Measurements from ENCODE around the gene RPS26.
"Not testable (repeated sequence)": the region's sequence is repeated elsewhere in the genome, so short reads cannot be mapped to it uniquely, and the experiment has no call there.

The RPS26 gene

GRCh38 chr12:56020423-56021184 is 21.1 kb upstream of the RPS26 start, which contains the start of gene IKZF4:
TSS of gene IKZF4 (plus strand) at chr12:56021043. CDS start at chr12:56021494, 451 bp downstream.
- no peak for DNase-seq (ENCODE audit: extremely low read depth in 1 of 2, low read depth in 1 of 2)

GRCh38 chr12:56021889-56022497 is 19.7 kb upstream of the RPS26 start:
- DNase-seq (ENCODE audit: extremely low read depth in 1 of 2, low read depth in 1 of 2): no peak

- no peak for DNase-seq (ENCODE audit: extremely low read depth in 1 of 2, low read depth in 1 of 2)
Measured at GRCh38 chr12:56028511-56029165, 13.1 kb upstream of the RPS26 start.

- DNase-seq (ENCODE audit: extremely low read depth in 1 of 2, low read depth in 1 of 2): no peak
Measured at GRCh38 chr12:56029166-56029519, 12.6 kb upstream of the RPS26 start.

- DNase-seq (ENCODE audit: extremely low read depth in 1 of 2, low read depth in 1 of 2): no peak
Measured at GRCh38 chr12:56029666-56030293, 11.9 kb upstream of the RPS26 start.

GRCh38 chr12:56031987-56032386 is 9.7 kb upstream of the RPS26 start:
- no peak for DNase-seq (ENCODE audit: extremely low read depth in 1 of 2, low read depth in 1 of 2)

GRCh38 chr12:56034586-56035332 is 7.0 kb upstream of the RPS26 start:
- DNase-seq (ENCODE audit: extremely low read depth in 1 of 2, low read depth in 1 of 2): no peak

- no peak for DNase-seq (ENCODE audit: extremely low read depth in 1 of 2, low read depth in 1 of 2)
Measured at GRCh38 chr12:56037161-56037560, 4.6 kb upstream of the RPS26 start.

- no peak for DNase-seq (ENCODE audit: extremely low read depth in 1 of 2, low read depth in 1 of 2)
Measured at GRCh38 chr12:56038022-56038655, 3.6 kb upstream of the RPS26 start.

- DNase-seq (ENCODE audit: extremely low read depth in 1 of 2, low read depth in 1 of 2): no peak
Measured at GRCh38 chr12:56040151-56040550, 1.6 kb upstream of the RPS26 start.

- no peak for DNase-seq (ENCODE audit: extremely low read depth in 1 of 2, low read depth in 1 of 2)
Measured at GRCh38 chr12:56040963-56041551, 661 bp upstream of the RPS26 start.

- not testable (repeated sequence) for DNase-seq (ENCODE audit: extremely low read depth in 1 of 2, low read depth in 1 of 2)
Measured at GRCh38 chr12:56042430-56042813, 704 bp downstream of the RPS26 start.

GRCh38 chr12:56042843-56043242 is 1.1 kb downstream of the RPS26 start:
- DNase-seq (ENCODE audit: extremely low read depth in 1 of 2, low read depth in 1 of 2): no peak

- no peak for DNase-seq (ENCODE audit: extremely low read depth in 1 of 2, low read depth in 1 of 2)
Measured at GRCh38 chr12:56046027-56046780, 4.5 kb downstream of the RPS26 start.

- no peak for DNase-seq (ENCODE audit: extremely low read depth in 1 of 2, low read depth in 1 of 2)
Measured at GRCh38 chr12:56053407-56053893, 11.7 kb downstream of the RPS26 start.

GRCh38 chr12:56059964-56060363 is 18.2 kb downstream of the RPS26 start:
- DNase-seq (ENCODE audit: extremely low read depth in 1 of 2, low read depth in 1 of 2): not testable (repeated sequence)

GRCh38 chr12:56061982-56062381 is 20.3 kb downstream of the RPS26 start:
- DNase-seq (ENCODE audit: extremely low read depth in 1 of 2, low read depth in 1 of 2): no peak

- DNase-seq (ENCODE audit: extremely low read depth in 1 of 2, low read depth in 1 of 2): no peak
Measured at GRCh38 chr12:56062996-56063395, 21.3 kb downstream of the RPS26 start.

GRCh38 chr12:56071648-56072047 is 29.9 kb downstream of the RPS26 start:
- DNase-seq (ENCODE audit: extremely low read depth in 1 of 2, low read depth in 1 of 2): no peak
